GM18909 (cell line): ENCODE results near the gene CNTN6.
"Not testable (repeated sequence)": the region's sequence is repeated elsewhere in the genome, so short reads cannot be mapped to it uniquely, and the experiment has no call there.

Experiments
- ATAC-seq: cut with Tn5 transposase; IDR thresholded peaks from one replicate; pipeline ENCODE4 v1.9.1; 2021; ENCODE audit warnings: mild to moderate bottlenecking; ENCODE audit not compliant: unreplicated experiment, poor library complexity

The CNTN6 gene

DNA sequence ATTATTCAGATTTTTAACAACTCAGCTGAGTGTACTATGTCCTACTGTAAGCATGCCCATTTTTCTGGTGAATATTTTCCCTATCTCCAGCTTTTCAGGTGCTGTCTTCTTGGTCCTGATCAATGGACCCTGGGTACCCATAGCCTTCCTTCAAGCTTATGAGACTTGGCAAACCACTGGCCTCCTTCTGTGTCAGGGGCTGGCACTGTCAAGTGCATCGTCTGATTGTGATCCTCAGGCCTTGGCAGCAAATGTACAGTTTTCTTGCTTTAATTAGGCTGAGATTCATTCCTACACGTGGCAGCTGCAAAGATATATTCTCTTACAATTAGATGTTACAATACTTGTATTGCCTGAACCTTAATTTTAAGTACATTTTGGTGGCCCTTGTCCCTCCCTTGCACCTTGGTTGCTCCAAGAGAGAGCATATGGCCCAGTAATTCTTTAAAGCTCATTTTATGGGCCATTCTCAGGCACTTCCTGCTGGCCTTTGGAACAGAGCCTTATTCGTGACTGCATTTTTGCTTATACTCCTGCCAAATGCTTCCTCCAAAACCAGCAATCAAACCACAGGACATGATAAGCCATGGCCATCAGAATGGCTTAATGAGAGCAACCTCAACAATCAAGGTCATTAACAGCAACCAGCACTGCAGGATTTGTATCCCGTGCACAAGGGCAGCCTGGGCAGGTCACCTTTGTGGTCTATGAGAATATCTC lies 179.9 kb downstream of the CNTN6 start:
- ATAC-seq, result no peak

DNA sequence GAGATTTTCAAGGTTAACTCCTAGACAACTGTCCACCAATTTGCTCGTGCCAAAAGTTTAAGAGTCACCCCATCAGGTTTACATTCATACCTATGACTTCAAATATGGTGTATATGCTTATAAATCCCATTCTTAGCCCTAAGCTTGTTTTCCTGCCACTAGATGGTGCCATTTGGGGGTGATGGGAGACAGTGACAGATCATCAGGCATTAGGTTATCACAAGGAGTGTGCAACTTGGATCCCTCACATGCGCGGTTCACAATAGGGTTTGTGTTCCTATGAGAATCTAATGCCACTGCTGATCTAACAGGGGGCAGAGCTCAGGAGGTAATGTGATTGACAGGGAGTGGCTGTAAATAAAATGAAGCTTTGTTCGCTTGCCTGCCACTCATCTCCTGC lies 182.7 kb downstream of the CNTN6 start:
- ATAC-seq, result no peak

DNA sequence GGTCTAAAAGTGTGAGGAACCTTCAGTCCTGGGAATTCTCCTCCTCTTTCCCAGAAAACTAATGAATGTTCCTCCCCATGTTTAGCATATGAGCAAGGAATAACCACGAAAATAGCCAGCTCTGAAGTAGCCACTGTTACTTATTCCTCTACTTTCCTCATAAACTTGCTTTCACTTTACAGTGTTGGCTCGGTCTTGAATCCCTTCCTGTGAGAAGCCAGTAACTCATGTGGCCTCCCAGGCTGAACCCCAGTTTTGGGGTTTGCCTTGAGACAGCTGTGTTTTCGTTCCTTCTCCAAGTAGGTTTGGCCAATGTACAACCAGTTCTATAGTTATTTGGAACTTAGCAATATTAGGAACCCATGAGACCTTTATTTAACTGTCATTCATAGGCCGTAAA lies 195.0 kb downstream of the CNTN6 start:
- no peak for ATAC-seq

DNA sequence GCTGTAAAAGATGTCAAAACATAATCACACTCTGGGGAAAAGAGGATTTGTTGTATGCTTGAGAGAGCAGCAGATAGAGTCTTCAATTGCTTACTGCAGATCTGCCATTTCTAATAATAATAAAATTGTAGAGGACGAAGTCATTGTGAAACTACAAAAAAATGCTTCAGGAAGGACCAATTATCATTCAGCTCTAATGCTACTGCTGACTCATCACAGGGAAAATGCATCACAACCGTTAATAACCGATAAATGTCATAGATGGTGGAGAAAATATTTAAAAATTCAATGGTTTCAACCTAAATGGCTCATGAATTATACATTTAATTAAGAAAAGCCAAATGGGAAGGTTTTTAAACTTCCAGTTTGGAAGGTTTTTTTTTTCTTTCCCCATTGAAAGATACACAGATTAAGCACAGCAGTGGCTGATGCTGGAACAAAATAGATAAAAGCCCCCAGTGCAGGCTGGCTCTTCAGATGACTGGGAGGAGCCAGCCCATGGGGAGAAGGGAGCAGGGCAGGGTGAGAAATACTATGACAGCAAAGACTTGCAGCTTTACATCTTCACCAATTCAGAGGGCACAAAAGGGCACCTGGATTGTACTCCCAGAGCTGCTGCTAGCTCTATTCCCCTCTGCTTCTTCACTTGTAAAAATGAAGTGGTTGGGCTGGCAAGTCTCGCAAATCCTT lies 196.1 kb downstream of the CNTN6 start:
- no peak for ATAC-seq

DNA sequence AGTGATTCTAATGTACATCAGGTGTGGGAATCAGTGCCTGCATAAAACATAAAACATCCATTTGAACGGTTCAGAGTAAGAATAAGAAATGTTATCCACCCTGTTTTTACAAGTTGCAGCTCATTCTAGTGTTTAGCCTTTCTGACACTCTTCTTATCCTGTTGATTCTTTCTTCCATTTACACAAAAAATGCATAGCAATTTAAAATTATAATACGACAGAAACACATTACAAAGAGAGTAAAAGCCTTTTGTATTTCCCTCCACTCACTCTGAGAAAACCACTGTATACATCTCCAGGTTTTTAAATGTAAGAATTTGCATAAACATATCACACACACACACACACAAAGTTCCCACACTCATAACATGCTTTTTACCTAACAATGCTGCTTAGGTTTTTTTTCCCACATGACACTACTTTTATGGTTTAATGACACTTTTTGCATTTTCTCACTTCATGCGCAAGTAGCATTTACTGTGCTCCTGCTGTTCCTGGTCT lies 199.8 kb downstream of the CNTN6 start:
- no peak for ATAC-seq

DNA sequence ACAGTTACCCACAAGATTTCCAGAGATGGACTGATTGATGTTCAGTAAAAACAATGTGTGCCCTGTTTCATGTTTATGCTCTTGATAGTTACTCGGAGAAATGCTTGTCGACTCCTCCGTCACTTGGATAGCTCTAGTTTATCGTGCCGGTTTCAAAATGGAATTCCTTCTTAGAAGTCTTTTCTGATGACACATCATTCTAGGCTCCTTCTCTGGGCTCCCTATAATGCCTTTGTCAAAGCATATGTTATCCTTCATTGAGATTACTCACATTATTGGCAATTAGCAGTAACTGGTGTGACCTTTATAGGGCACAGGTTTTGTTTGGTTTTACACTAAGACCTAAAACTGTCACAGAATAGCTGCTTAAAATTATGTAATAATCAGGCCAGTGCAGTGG lies 201.8 kb downstream of the CNTN6 start:
- no peak for ATAC-seq

DNA sequence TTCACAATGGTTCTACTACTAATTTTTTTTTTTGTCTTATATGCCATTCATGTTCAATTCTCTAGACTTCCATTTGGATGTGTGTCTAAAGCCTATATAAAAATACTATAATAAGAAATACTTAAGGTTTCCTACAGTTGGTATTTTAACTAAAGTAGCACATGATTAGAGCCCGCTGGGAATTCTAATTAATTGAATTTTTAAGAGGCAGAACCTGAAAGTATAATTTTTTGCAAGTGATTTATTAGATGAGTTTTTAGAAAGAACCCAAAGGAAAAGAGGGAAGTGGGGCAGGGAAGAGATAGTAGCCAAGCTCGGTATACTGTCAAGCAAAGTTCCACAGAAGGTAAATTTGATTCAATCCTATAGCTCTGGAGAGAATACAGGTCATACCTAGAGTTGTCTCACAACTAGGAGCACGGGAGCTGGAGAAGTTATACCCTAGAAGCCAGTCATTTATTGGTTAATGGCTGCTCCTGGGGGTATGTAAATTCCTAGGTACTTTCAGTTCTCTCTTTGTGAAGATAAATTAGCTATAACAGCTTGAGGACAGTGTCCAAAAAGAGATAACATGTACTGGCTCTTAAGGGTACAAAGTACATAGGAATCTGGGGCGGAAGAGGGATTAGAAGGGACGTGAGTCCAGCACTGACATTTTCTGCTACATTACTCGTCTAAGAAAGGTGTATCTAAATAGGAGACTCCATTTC lies 225.6 kb downstream of the CNTN6 start:
- ATAC-seq, result no peak

DNA sequence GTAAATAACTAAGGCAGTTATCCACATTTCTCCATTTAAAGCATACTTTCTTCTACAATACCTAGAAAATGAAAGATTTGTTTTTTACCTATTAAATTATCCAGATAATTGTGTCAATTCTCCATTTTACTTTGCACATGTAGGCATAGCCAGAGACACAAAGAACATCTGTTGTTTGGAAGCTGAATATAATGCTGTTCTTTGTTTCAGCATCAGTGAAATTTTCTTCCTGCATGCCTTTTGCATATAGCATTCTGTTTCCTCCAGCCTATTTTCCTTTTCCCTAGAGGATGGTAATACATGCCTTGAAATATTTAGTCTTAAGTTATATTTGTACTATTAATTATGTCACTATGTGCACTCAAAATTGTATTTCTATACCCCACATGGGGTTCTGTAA lies 233.7 kb downstream of the CNTN6 start:
- ATAC-seq, result no peak

DNA sequence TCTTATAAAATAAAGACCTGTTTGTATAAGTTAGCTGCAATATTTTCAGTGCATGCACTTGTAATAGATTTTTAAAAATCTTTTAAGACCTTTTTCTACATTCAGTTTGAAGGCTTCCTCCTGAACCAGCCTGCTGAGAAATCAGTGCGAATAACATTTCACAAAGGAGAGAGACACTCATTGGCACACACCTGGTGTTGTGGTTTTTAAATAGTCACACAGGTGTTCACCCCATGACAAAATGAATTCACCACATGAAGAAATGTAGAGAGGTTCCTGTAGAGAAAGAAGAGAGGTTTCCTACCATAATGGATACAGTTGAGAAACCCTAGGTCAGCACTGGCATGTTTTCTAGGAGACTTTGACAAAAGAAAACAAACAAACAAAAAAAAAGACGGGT lies 237.3 kb downstream of the CNTN6 start:
- ATAC-seq, result no peak

DNA sequence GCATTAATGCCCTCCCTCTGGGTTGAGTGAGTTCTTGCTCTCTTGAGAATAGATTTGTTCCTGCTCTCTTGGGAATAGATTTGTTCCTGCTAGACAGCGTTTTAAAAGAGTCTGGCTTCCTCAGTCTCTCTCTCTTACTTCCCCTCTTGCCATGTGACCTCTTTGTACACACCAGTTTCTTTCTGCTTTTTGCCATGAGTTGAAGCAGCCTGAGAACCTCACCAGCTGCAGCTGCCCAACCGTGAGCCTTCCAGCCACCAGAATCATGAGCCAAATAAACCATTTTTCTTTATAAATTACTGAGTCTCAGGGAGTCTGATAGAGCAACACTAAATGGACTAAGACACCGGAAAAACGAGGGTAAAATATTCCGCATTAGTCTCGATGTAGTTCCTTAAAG lies 253.6 kb downstream of the CNTN6 start:
- no peak for ATAC-seq

DNA sequence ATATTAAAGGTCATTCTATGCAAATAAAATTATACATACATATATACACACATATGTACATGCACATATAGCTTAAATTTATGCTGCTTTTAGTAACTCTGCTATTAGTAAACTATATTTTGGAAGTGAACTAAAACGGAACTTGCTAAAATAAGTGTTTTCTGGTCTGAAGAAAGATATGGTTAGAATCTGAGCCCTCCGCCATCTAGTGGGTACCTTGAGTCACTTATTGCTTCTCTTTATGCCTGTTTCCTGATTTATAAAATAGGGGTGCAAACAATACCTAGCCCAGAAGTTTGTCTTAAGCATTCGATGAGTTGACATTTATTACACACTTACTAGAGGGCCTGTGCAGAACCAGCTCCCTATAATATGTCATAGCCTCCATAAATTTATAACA lies 255.7 kb downstream of the CNTN6 start:
- no peak for ATAC-seq

DNA sequence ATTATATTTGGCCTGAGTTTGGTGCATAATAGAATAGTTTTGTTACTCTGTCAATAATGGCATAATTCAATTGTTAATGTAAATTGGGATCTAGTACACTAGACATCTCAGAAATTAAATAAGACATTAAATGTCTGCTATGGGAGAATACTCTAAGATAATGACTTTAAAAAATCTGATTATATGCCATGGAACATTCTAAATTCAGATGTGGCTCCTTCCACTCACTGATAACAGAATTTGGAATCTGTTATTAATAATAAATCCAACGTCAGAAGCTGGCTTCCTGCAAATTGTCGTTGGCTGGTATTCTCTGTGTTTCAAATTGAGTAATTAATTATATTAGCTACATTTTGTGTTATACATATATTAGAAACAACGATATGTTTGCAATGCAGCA lies 258.1 kb downstream of the CNTN6 start:
- no peak for ATAC-seq

DNA sequence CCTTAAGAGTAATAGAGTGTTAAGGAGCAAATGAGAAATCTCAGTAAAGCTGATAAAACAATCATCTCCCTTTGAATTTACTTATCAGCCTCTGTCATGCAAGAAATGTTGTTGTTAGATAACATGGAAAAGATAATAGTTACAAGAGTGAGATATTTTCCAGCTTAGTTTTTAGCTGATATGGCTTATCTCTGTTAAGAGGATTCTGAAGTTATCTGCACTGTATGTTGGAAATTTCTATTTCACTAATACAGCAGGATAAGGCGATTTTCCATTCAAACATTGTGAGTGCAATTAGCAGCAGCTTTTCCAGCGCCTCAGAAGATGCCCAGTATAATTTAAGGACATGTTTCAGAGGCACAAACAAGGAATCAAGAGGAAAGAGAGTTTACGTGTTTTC lies 262.9 kb downstream of the CNTN6 start:
- no peak for ATAC-seq

DNA sequence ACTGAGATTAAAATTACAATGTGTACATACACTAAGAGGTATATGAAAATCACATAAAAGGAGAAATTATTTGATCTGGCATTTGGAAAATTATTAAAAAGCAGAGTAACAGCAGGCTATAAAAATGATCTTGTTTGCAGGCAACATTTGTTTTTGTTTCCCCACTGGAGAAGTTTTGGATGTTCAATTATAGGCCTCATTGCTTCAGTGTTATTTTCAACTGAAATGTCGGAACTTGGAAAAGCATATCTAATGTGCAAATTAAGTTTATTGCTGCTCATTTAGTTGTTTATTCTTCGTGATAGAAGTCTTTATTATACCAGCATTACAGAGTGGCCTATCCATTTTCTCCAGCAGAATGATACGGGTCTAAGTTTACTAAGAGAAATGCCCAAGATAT lies 263.3 kb downstream of the CNTN6 start:
- ATAC-seq, result no peak

DNA sequence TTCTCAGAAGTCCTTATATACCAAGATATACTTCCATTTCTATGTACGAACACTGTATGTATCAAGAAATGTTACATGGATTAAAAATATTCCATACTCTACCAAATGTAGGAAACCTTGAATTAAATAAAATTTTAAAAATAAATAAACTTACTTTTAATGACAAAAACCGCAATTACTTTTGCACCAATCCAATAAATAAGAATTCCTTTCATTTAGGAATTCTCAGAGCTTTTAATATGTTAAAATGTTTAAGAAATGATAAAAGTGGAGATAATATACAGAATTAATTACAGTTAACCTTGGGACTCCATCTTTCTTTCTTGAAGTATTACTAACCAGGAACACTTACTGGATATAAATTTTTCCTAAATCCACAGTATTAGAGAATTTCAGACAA lies 272.7 kb downstream of the CNTN6 start:
- ATAC-seq, result no peak

DNA sequence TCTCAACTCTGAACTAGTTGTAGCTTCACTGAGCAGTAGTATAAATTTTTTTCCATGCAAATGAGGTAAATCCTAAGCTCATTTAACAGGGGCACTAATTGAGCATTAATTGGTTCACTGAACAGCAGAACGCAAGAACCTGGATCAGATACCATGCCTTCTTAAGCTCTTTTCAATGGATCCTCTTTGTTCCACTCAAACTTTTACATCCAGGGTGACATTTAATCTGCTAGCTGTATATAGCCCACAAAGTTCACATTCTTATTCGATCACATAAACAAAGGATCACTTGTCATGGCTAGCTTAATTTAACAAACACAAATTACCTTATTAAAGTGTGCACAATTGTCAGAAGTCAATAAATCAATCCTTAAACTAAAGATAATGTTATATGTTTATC lies 281.6 kb downstream of the CNTN6 start:
- no peak for ATAC-seq

DNA sequence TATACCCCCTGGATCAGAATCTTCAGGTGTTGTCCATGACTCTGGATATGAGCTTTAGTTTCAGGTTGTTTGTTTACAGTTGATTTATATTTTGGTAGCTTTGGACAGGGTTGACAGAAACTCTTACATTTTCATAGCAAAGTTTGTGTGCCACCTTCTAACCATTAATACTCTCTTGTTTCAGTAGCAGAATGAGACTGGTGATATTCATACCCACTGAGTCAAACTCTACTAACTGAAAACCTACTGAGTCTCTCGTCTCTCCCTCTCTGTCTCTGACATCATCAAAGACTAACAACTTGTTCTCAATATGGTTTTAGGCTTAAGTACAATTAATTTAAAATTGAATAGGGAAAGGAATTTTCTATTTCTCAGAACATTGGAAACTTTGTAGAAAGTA lies 282.3 kb downstream of the CNTN6 start:
- no peak for ATAC-seq

DNA sequence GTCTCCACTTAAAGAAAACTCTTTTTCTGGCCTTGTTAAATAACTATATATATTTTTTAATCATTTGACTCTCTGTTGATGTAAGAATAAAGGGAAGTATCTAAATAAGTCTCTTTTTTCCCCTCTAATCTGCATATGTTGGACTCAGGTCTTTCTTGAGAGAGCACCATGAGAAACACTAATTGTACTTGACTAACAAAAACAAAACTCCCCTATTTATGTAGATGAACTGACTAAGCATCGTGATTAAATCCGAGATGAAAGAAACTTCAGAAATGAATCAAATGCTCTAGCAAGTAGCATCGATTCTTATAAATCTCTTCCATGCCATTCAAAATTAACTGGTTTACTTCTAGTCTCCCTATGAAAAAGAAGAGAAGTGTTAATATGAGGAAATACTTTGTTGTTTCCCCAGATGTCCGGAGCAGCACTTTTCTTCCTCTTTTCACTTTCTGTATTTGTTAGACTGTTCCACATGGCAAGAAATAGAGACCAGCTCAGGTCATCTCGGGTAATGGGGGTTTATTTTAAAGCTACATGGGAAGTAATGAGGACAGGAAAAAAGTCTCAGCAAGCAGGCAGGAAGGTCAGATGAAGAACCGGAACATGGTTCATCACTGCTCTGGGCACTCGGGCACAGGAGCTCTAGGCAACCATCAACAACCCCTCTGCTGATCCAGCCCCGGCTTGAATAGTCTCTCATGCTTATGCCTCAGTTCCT lies 288.3 kb downstream of the CNTN6 start:
- ATAC-seq, result peak; percentile 86

DNA sequence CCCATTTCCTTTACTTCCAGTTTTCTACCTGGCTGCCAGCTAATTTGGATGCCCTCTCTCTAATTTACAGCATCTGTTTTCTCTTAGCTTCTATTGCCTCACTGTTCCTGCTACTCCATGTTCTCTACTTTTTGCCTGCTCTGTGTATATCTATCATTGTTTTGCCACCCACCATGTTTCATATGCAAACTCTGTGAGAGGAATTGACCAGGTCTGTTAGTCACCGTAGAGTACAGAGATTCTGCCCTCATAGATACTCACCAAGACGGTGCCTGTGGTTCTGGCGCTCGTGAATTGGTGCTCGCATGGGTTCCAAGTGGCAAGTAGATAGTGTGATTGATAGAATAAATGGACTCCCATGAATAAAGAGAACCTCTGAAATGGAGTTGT lies 288.8 kb downstream of the CNTN6 start:
- peak; percentile 52 for ATAC-seq

DNA sequence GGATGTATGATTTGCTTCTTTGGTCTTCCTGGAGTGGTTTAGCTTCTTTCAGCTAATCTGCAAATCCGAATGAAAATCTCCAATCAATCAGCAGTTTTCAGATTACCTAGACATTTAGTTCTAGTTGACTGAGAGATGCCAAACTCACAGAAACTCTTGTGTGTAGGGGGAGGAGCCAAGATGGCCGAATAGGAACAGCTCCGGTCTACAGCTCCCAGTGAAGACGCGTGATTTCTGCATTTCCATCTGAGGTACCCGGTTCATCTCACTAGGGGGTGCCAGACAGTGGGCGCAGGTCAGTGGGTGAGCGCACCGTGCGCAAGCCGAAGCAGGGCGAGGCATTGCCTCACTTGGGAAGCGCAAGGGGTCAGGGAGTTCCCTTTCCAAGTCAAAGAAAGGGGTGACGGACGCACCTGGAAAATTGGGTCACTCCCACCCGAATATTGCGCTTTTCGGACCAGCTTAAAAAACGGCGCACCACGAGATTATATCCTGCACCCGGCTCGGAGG lies 294.6 kb downstream of the CNTN6 start:
- ATAC-seq, result not testable (repeated sequence)

DNA sequence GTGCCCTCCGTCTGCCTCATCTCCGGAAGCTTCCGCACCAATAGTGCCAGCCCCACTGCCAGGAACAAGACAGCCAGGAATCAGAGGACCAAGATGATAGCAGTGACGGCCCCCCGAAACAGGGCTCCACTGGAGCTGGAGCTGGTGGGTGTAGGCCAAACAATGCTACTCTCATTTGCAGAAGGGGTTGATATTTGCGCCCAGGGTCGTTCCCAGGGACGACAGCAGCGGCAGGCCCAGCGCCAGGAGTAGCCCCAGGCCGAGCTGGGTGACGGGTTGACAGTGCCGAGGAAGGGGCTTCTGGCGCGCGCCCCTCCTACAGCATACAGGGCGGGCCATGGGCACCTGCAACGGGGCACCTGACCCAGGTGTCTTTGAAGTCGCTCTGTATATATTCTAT lies 301.4 kb downstream of the CNTN6 start:
- no peak for ATAC-seq
